Hindlimb muscle (tissue), 1 donor: ENCODE measurements around the gene PLXNB1. TPM values are rescaled to one million over a fixed set of nuclear protein-coding genes. Genes with fewer than 3 reads are reported as not detected.
"Not testable (repeated sequence)": the region's sequence is repeated elsewhere in the genome, so short reads cannot be mapped to it uniquely, and the experiment has no call there.

ENCODE experiments used
- DNase-seq: peaks from one replicate; pipeline ENCODE4 v3.0.0-alpha.2; 2013
- polyA plus RNA-seq: library from polyadenylated mRNA; unstranded; fragments of 120-200 nt; gene quantifications from one replicate; pipeline ENCODE4 v1.2.1, GENCODE V29; 2013; ENCODE audit not compliant: insufficient read length

PLXNB1 gene
- polyA plus RNA-seq, 1 donor: 32.2 TPM

- no peak for DNase-seq
These were observed 24.5 kb downstream of the PLXNB1 start for GRCh38 chr3:48405343-48405881.

- DNase-seq: no peak
These were observed 25.2 kb downstream of the PLXNB1 start for GRCh38 chr3:48404440-48405342.

GRCh38 chr3:48403533-48404439, 26.1 kb downstream of the PLXNB1 start:
- DNase-seq: no peak

GRCh38 chr3:48402907-48403306, 27.0 kb downstream of the PLXNB1 start:
- DNase-seq: no peak

- DNase-seq: peak; percentile 17
These were observed 27.6 kb downstream of the PLXNB1 start for GRCh38 chr3:48402281-48402732.

GRCh38 chr3:48401434-48401901, 28.4 kb downstream of the PLXNB1 start:
- not testable (repeated sequence) for DNase-seq

GRCh38 chr3:48400824-48401433, 29.0 kb downstream of the PLXNB1 start:
- peak; percentile 47 for DNase-seq

GRCh38 chr3:48399387-48400172, 30.3 kb downstream of the PLXNB1 start:
- DNase-seq: no peak

- DNase-seq: no peak
These were observed 31.0 kb downstream of the PLXNB1 start for GRCh38 chr3:48398701-48399386.

GRCh38 chr3:48397767-48398681, 31.9 kb downstream of the PLXNB1 start:
- DNase-seq: no peak

- no peak for DNase-seq
These were observed 34.2 kb downstream of the PLXNB1 start for GRCh38 chr3:48395714-48396113.

GRCh38 chr3:48394391-48394790, 35.5 kb downstream of the PLXNB1 start:
- no peak for DNase-seq

- no peak for DNase-seq
These were observed 40.9 kb downstream of the PLXNB1 start for GRCh38 chr3:48388966-48389365.

- no peak for DNase-seq
These were observed 42.3 kb downstream of the PLXNB1 start for GRCh38 chr3:48387634-48388033.

GRCh38 chr3:48372862-48373435, 56.9 kb downstream of the PLXNB1 start:
- DNase-seq: no peak

GRCh38 chr3:48372377-48372770, 57.5 kb downstream of the PLXNB1 start:
- DNase-seq: no peak

- no peak for DNase-seq
These were observed 58.1 kb downstream of the PLXNB1 start, which contains the start of gene FBXW12 for GRCh38 chr3:48371651-48372376. TSS of gene FBXW12 (plus strand) at chr3:48372219. CDS start at chr3:48372768, 549 bp downstream.

- no peak for DNase-seq
These were observed 59.6 kb downstream of the PLXNB1 start for GRCh38 chr3:48370333-48370713.
